Measurements from ENCODE around the gene RIBC2. TPM values are rescaled to one million over a fixed set of nuclear protein-coding genes. Genes with fewer than 3 reads are reported as not detected.
"Not testable (repeated sequence)": the region's sequence is repeated elsewhere in the genome, so short reads cannot be mapped to it uniquely, and the experiment has no call there.

Gene RIBC2
- total RNA-seq = 0.26 TPM in 1 of 2 replicates, not detected in the other

GRCh38 chr22:45413368-45414211, at the start of gene RIBC2, which contains the start of gene SMC1B:
RIBC2 (plus strand) TSS chr22:45413693; CDS start chr22:45413887, 194 bp downstream.
SMC1B (minus strand) TSS chr22:45413599; CDS start chr22:45413567, 32 bp downstream.
- DNase-seq (ENCODE audit: low read depth) = peak; percentile 62
- TF ChIP-seq CTCF (IDR thresholded peaks at IDR 0.05; ENCODE audit: insufficient read depth, low read length, severe bottlenecking) = no peak
- Histone ChIP-seq H3K27me3 (ENCODE audit: control insufficient read depth, insufficient read depth, low read length) (no peaks in the 10 kb centered on the region), H3K36me3 (ENCODE audit: control insufficient read depth, insufficient read depth, low read length) (no peaks in the 10 kb centered on the region), H3K4me3 (ENCODE audit: low read depth, low read length) (peak within 1 kb of the TSS; percentile 47)
- FAIRE-seq = no peak

GRCh38 chr22:45366713-45367112, 46.8 kb upstream of the RIBC2 start:
- DNase-seq (ENCODE audit: low read depth) = no peak
- no peak overlapping the region for H3K4me3 ChIP-seq (ENCODE audit: low read depth, low read length)

GRCh38 chr22:45373592-45373991, 39.9 kb upstream of the RIBC2 start:
- DNase-seq (ENCODE audit: low read depth); H3K4me3 ChIP-seq (ENCODE audit: low read depth, low read length); FAIRE-seq; H3K36me3 ChIP-seq (ENCODE audit: control insufficient read depth, insufficient read depth, low read length); H3K27me3 ChIP-seq (ENCODE audit: control insufficient read depth, insufficient read depth, low read length): not testable (repeated sequence)

More at GRCh38 chr22:45366713-45367112, 46.8 kb upstream of the RIBC2 start:
- Histone ChIP-seq H3K27me3 (ENCODE audit: control insufficient read depth, insufficient read depth, low read length) (no peaks in the 10 kb centered on the region), H3K36me3 (ENCODE audit: control insufficient read depth, insufficient read depth, low read length) (no peaks in the 10 kb centered on the region)
- TF ChIP-seq CTCF (IDR thresholded peaks at IDR 0.05; ENCODE audit: insufficient read depth, low read length, severe bottlenecking) = no peak
- no peak for FAIRE-seq

- no peak for TF ChIP-seq CTCF (IDR thresholded peaks at IDR 0.05; ENCODE audit: insufficient read depth, low read length, severe bottlenecking)
- no peak for DNase-seq (ENCODE audit: low read depth)
- Histone ChIP-seq H3K27me3 (ENCODE audit: control insufficient read depth, insufficient read depth, low read length) (no peaks in the 10 kb centered on the region), H3K4me3 (ENCODE audit: low read depth, low read length) (no peak overlapping the region), H3K36me3 (ENCODE audit: control insufficient read depth, insufficient read depth, low read length) (no peaks in the 10 kb centered on the region)
- no peak for FAIRE-seq
These were observed 37.5 kb upstream of the RIBC2 start for GRCh38 chr22:45376009-45376408.

GRCh38 chr22:45376703-45377102, 36.8 kb upstream of the RIBC2 start:
- no peak for TF ChIP-seq CTCF (IDR thresholded peaks at IDR 0.05; ENCODE audit: insufficient read depth, low read length, severe bottlenecking)
- Histone ChIP-seq H3K4me3 (ENCODE audit: low read depth, low read length) (no peak overlapping the region), H3K36me3 (ENCODE audit: control insufficient read depth, insufficient read depth, low read length) (no peaks in the 10 kb centered on the region), H3K27me3 (ENCODE audit: control insufficient read depth, insufficient read depth, low read length) (no peaks in the 10 kb centered on the region)
- no peak for FAIRE-seq
- DNase-seq (ENCODE audit: low read depth) = no peak

- Histone ChIP-seq H3K36me3 (ENCODE audit: control insufficient read depth, insufficient read depth, low read length) (no peaks in the 10 kb centered on the region), H3K4me3 (ENCODE audit: low read depth, low read length) (no peak overlapping the region), H3K27me3 (ENCODE audit: control insufficient read depth, insufficient read depth, low read length) (no peaks in the 10 kb centered on the region)
- DNase-seq (ENCODE audit: low read depth) (no peak), FAIRE-seq (no peak)
- no peak for TF ChIP-seq CTCF (IDR thresholded peaks at IDR 0.05; ENCODE audit: insufficient read depth, low read length, severe bottlenecking)
These were observed 32.1 kb upstream of the RIBC2 start for GRCh38 chr22:45381348-45381747.

Data from bronchial epithelial cell (primary cell).